Hepatocyte (in vitro differentiated cells): ENCODE results near the gene ST3GAL2. TPM values are rescaled to one million over a fixed set of nuclear protein-coding genes. Genes with fewer than 3 reads are reported as not detected.
A peak's percentile ranks its signal among the peaks of the same experiment; 100 is the strongest.

Source experiments
- DNase-seq: peaks from one replicate; pipeline ENCODE4 v3.0.0-alpha.2; 2016; ENCODE audit warnings: low spot score
- H2AFZ ChIP-seq: fragments of 200-600 bp; sonication (generic); 2 replicates; pipeline ENCODE4 v1.6.0; 2016; ENCODE audit warnings: antibody characterized with exemption, mild to moderate bottlenecking
- H3K27ac ChIP-seq: fragments of 200-600 bp; sonication (generic); 2 replicates; pipeline ENCODE4 v1.5.1; 2016; ENCODE audit warnings: mild to moderate bottlenecking
- H3K27me3 ChIP-seq: fragments of 200-600 bp; sonication (generic); 2 replicates; pipeline ENCODE4 v1.6.1; 2016
- H3K36me3 ChIP-seq: fragments of 200-600 bp; sonication (generic); replicated peaks from 2 replicates; pipeline ENCODE4 v1.5.1; 2016; ENCODE audit warnings: low read depth; ENCODE audit not compliant: insufficient read depth
- H3K4me1 ChIP-seq: fragments of 200-600 bp; sonication (generic); 2 replicates; pipeline ENCODE4 v1.5.1; 2016; ENCODE audit warnings: mild to moderate bottlenecking, moderate library complexity; ENCODE audit not compliant: insufficient read depth
- H3K4me2 ChIP-seq: fragments of 200-600 bp; sonication (generic); 2 replicates; pipeline ENCODE4 v1.6.0; 2016
- H3K4me3 ChIP-seq: fragments of 200-600 bp; sonication (generic); 2 replicates; pipeline ENCODE4 v1.5.1; 2016; ENCODE audit warnings: mild to moderate bottlenecking
- H3K79me2 ChIP-seq: fragments of 200-600 bp; sonication (generic); 2 replicates; pipeline ENCODE4 v1.6.0; 2017; ENCODE audit warnings: mild to moderate bottlenecking
- H3K9me2 ChIP-seq: fragments of 200-600 bp; sonication (generic); replicated peaks from 2 replicates; pipeline ENCODE4 v1.6.0; 2017; ENCODE audit warnings: mild to moderate bottlenecking; ENCODE audit not compliant: insufficient read depth
- H3K9me3 ChIP-seq: fragments of 200-600 bp; sonication (generic); 2 replicates; pipeline ENCODE4 v1.5.1; 2016; ENCODE audit warnings: low read depth, mild to moderate bottlenecking
- H4K20me1 ChIP-seq: fragments of 200-600 bp; sonication (generic); 2 replicates; pipeline ENCODE4 v1.6.0; 2016; ENCODE audit warnings: mild to moderate bottlenecking; ENCODE audit not compliant: insufficient read depth, poor library complexity, severe bottlenecking
- EZH2 ChIP-seq: fragments of 200-600 bp; sonication (generic); IDR thresholded peaks from 2 replicates; pipeline ENCODE4 v1.6.1; 2016; ENCODE audit warnings: antibody characterized with exemption, mild to moderate bottlenecking, borderline replicate concordance
- EZH2phosphoT487 ChIP-seq: fragments of 200-600 bp; sonication (generic); IDR thresholded peaks from one replicate; pipeline ENCODE4 v1.6.1; 2018; ENCODE audit warnings: antibody characterized with exemption, mild to moderate bottlenecking, low read depth, moderate library complexity; ENCODE audit not compliant: unreplicated experiment, severe bottlenecking
- WGBS: methylation state at CpG from one replicate; pipeline ENCODE4 v1.1.6; 2016; ENCODE audit warnings: low lambda C conversion rate; ENCODE audit errors: missing lambda C conversion rate; 5-methylcytosine and 5-hydroxymethylcytosine counted together
- polyA plus RNA-seq: library from polyadenylated mRNA; unstranded; fragments of >200 nt; fragmentation: Nextera tagmentation; extraction: Ambion mirVana; gene quantifications from 2 replicates; pipeline ENCODE4 v1.2.1, GENCODE V29; 2016
- total RNA-seq: library from RNA; depleted of rRNA; stranded (reverse); fragments of >200 nt; gene quantifications from 2 replicates; pipeline ENCODE4 v1.2.3, GENCODE V29; 2014
- TF ChIP-seq, protein P1 (sequence below): fragments of 200-600 bp; sonication (generic); IDR thresholded peaks from 2 replicates; pipeline ENCODE4 v1.5.1; 2016; ENCODE audit warnings: antibody characterized with exemption, mild to moderate bottlenecking; ENCODE audit not compliant: poor library complexity

Gene ST3GAL2
- total and polyA plus RNA-seq, 2 experiments from 2014 or later = 25.6 to 29.2 TPM

GRCh38 chr16:70457446-70458166 lies 18.7 kb upstream of the ST3GAL2 start:
- no peak for TF ChIP-seq EZH2phosphoT487
- no peak for TF ChIP-seq EZH2
- TF ChIP-seq, protein P1, sequence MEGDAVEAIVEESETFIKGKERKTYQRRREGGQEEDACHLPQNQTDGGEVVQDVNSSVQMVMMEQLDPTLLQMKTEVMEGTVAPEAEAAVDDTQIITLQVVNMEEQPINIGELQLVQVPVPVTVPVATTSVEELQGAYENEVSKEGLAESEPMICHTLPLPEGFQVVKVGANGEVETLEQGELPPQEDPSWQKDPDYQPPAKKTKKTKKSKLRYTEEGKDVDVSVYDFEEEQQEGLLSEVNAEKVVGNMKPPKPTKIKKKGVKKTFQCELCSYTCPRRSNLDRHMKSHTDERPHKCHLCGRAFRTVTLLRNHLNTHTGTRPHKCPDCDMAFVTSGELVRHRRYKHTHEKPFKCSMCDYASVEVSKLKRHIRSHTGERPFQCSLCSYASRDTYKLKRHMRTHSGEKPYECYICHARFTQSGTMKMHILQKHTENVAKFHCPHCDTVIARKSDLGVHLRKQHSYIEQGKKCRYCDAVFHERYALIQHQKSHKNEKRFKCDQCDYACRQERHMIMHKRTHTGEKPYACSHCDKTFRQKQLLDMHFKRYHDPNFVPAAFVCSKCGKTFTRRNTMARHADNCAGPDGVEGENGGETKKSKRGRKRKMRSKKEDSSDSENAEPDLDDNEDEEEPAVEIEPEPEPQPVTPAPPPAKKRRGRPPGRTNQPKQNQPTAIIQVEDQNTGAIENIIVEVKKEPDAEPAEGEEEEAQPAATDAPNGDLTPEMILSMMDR = no peak
- no peak overlapping the region for H3K4me3 ChIP-seq
- H2AFZ ChIP-seq = no peak overlapping the region
- no peak for DNase-seq
- H3K9me2 ChIP-seq = no peaks in the 10 kb centered on the region
- H3K79me2 ChIP-seq = peaks cover 8% of the 10 kb centered on the region
- H3K4me1 ChIP-seq = peaks cover 5% of the 10 kb centered on the region
- 91% methylated on average over 5 of the region's 5 CpGs for WGBS
- no peaks in the 10 kb centered on the region for H4K20me1 ChIP-seq
- H3K9me3 ChIP-seq = no peaks in the 10 kb centered on the region
- H3K27me3 ChIP-seq = no peaks in the 10 kb centered on the region
- H3K4me2 ChIP-seq = no peak overlapping the region
- H3K36me3 ChIP-seq = no peaks in the 10 kb centered on the region
- no peak overlapping the region for H3K27ac ChIP-seq

DNA sequence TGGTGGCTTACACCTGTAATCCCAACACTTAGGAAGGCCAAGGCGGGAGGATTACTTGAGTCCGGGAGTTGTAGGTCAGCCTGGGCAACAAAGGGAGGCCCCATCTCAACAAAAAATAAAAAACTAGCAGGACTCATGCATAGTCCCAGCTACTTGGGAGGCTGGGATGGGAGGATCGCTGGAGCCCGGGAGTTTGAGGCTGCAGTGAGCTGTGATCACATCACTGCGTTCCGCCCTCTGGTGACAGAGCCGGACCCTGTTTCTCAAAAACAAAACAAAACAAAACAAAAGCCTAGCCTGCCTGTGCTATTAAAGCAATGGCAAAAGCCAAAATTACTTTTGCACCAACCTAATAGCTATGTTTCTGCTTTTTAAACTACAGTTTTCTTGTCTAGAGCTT lies 17.0 kb upstream of the ST3GAL2 start:
- H3K4me3 ChIP-seq = no peak overlapping the region
- no peaks in the 10 kb centered on the region for H3K9me3 ChIP-seq
- H3K4me1 ChIP-seq = peaks cover 5% of the 10 kb centered on the region
- TF ChIP-seq EZH2phosphoT487 = no peak
- TF ChIP-seq, protein P1 = no peak
- TF ChIP-seq EZH2 = no peak
- H3K4me2 ChIP-seq = peak overlapping the region; percentile 82
- H3K27ac ChIP-seq = no peak overlapping the region
- no peaks in the 10 kb centered on the region for H3K9me2 ChIP-seq
- H3K79me2 ChIP-seq = peaks cover 8% of the 10 kb centered on the region
- no peak for DNase-seq
- WGBS = 90% methylated on average over 7 of the region's 7 CpGs
- H4K20me1 ChIP-seq = no peaks in the 10 kb centered on the region
- H3K27me3 ChIP-seq = no peaks in the 10 kb centered on the region
- H2AFZ ChIP-seq = no peak overlapping the region
- no peaks in the 10 kb centered on the region for H3K36me3 ChIP-seq

DNA sequence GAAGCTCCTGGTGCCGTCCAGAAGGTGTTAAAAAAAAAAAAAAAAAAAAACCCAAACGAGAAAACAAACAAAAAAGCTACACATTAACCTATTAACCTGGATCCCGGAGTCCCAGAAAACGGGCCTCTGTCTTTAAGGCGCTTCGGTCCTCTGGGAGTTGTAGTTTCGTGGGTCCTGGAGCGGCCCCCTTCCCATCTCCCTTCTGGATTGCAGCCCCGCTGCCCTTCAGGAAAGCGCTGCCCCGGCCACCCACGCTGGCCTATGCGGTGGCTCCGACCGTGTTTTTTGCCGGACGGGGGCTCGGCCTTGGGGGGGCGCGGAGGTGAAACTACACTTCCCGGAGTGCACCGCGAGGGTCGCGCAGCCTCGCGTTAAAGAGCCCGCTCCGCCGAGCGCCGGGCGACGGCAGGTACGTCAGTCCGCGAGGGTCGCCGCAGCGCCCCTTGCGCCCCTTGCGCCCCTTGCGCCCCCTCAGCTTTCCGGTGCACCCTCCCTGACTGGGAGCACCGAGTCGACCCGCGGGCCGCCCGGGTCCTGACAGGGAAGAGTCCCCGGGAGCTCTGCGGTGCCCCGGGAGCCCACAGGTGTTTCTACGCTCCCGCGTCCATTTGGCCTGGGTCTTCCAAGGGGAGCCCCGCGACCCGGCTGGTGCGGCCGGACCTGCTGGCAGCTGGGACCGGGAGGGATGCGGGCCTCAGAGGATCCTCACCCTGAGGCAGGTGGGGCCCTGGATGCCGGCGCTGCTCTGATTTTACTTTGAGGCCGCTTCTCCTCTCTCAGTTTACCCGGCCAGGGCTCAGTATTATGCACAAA lies 15.5 kb upstream of the ST3GAL2 start, which contains the start of gene FCSK:
TSS of gene FCSK (plus strand) at position 374 of the 813 bp plus-strand sequence. CDS start 8,596 bp downstream, outside the sequence.
- Histone ChIP-seq H3K4me3 (peak within 1 kb of the TSS; percentile 91), H3K27me3 (no peaks in the 10 kb centered on the region), H3K79me2 (peaks cover 8% of the 10 kb centered on the region), H3K9me2 (no peaks in the 10 kb centered on the region), H4K20me1 (no peaks in the 10 kb centered on the region), H2AFZ (peak within 1 kb of the TSS; percentile 96), H3K27ac (peak within 1 kb of the TSS; percentile 100), H3K4me2 (peak within 1 kb of the TSS; percentile 82), H3K9me3 (no peaks in the 10 kb centered on the region), H3K36me3 (no peaks in the 10 kb centered on the region), H3K4me1 (peaks cover 5% of the 10 kb centered on the region)
- TF ChIP-seq EZH2phosphoT487 = no peak
- no peak for TF ChIP-seq EZH2
- TF ChIP-seq, protein P1 = no peak
- 1% methylated on average over 32 of the region's 67 CpGs for WGBS
- DNase-seq = peak; percentile 86
